ENCODE data around the gene LHFPL6.

DNA sequence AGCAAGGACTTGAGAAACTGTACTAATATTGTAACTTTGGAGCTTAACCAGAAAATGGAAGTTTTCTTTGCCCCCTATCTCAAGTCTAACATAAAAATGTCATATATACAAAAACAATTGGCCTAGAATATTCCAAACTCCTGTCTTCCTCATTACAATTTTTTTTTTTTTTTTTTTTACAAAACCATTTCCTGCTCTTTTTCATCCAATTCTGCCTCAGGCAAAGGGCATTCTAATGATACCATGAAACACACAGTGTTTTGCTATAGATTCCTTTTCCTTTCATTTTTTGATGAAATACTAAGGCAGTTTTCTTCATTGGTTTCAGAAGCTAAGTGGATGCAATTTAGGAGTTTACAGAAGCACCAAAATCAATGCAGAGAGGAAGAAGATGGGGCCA is 119.7 kb downstream of the LHFPL6 start:
- TF ChIP-seq POLR2AphosphoS5 (IDR thresholded peaks at IDR 0.05; ENCODE audit: low read depth) = no peak
- TF ChIP-seq EZH2 (IDR thresholded peaks at IDR 0.05; ENCODE audit: low read depth, unreplicated experiment) = no peak
- TF ChIP-seq CTCF (conservative IDR thresholded peaks at IDR 0.05; ENCODE audit: low read depth in 2 of 2) = no peak
- TF ChIP-seq, protein P1, sequence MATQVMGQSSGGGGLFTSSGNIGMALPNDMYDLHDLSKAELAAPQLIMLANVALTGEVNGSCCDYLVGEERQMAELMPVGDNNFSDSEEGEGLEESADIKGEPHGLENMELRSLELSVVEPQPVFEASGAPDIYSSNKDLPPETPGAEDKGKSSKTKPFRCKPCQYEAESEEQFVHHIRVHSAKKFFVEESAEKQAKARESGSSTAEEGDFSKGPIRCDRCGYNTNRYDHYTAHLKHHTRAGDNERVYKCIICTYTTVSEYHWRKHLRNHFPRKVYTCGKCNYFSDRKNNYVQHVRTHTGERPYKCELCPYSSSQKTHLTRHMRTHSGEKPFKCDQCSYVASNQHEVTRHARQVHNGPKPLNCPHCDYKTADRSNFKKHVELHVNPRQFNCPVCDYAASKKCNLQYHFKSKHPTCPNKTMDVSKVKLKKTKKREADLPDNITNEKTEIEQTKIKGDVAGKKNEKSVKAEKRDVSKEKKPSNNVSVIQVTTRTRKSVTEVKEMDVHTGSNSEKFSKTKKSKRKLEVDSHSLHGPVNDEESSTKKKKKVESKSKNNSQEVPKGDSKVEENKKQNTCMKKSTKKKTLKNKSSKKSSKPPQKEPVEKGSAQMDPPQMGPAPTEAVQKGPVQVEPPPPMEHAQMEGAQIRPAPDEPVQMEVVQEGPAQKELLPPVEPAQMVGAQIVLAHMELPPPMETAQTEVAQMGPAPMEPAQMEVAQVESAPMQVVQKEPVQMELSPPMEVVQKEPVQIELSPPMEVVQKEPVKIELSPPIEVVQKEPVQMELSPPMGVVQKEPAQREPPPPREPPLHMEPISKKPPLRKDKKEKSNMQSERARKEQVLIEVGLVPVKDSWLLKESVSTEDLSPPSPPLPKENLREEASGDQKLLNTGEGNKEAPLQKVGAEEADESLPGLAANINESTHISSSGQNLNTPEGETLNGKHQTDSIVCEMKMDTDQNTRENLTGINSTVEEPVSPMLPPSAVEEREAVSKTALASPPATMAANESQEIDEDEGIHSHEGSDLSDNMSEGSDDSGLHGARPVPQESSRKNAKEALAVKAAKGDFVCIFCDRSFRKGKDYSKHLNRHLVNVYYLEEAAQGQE (IDR thresholded peaks at IDR 0.05; ENCODE audit: unreplicated experiment) = no peak
- no peak for TF ChIP-seq CREB1 (CRISPR knock-in tag; IDR thresholded peaks at IDR 0.05; ENCODE audit: low read depth)
- no peak for TF ChIP-seq STAT1 (IDR thresholded peaks at IDR 0.05; ENCODE audit: unreplicated experiment)
- TF ChIP-seq JUNB (IDR thresholded peaks at IDR 0.05; ENCODE audit: unreplicated experiment) = no peak
- no peak for TF ChIP-seq EZH2phosphoT487 (IDR thresholded peaks at IDR 0.05; ENCODE audit: unreplicated experiment)
- TF ChIP-seq ZNF331 (CRISPR knock-in tag; IDR thresholded peaks at IDR 0.05; ENCODE audit: low read depth) = no peak

All from GM23338 (cell line).